Measurements from ENCODE around the gene MEF2C.

GRCh38 chr5:88837817-88838216, 45.2 kb downstream of the MEF2C start:
- TF ChIP-seq CTCF (IDR thresholded peaks at IDR 0.05; ENCODE audit: low read length), result no peak
- no peak for TF ChIP-seq EZH2 (IDR thresholded peaks at IDR 0.05; ENCODE audit: borderline replicate concordance, low read length)
